Lower leg skin (tissue), 4 donors: ENCODE results near the gene SSH2. TPM values are rescaled to one million over a fixed set of nuclear protein-coding genes. Genes with fewer than 3 reads are reported as not detected.

Source experiments
- DNase-seq, 2 donors: peaks; one replicate each; pipeline ENCODE4 v3.0.0-alpha.2; 2019; ENCODE audit warnings: low spot score in 2 of 2
- H3K4me3 ChIP-seq: fragments of 200-600 bp; sonication (generic); 2 replicates; pipeline ENCODE4 v1.5.1; 2017; ENCODE audit warnings: mild to moderate bottlenecking, low read depth; ENCODE audit not compliant: poor library complexity, severe bottlenecking
- CTCF ChIP-seq, 3 donors: fragments of 450-650 bp; IDR thresholded peaks; one replicate each; pipeline ENCODE4 v1.5.1; 2016; ENCODE audit warnings: antibody characterized with exemption in 3 of 3, mild to moderate bottlenecking in 3 of 3, moderate library complexity in 2 of 3
- POLR2A ChIP-seq, 2 donors: fragments of 450-650 bp; IDR thresholded peaks; one replicate each; pipeline ENCODE4 v1.6.1; 2016 to 2017; ENCODE audit warnings: antibody characterized with exemption in 2 of 2, mild to moderate bottlenecking in 1 of 2, moderate library complexity in 1 of 2
- WGBS, 2 donors: methylation state at CpG; one replicate each; pipeline ENCODE4 v1.1.5; 2018; 5-methylcytosine and 5-hydroxymethylcytosine counted together
- intact Hi-C: fragments of 100-400 bp; cut with DNase I; formaldehyde crosslinking; loops from one replicate; pipeline ENCODE4 v1.15.0; 2023; ENCODE audit warnings: low total_unique reads
- total RNA-seq, 4 donors: library from RNA; depleted of rRNA; stranded (reverse); fragments of >200 nt; gene quantifications; one replicate each; pipeline ENCODE4 v1.1.0, GENCODE V29; 2016

SSH2 gene
- total RNA-seq, 4 donors from 2014 or later: 10.0 to 20.3 (median 15.3) TPM

- TF ChIP-seq CTCF (IDR thresholded peaks at IDR 0.05) (no peak), POLR2A (IDR thresholded peaks at IDR 0.05) (no peak)
- H3K4me3 ChIP-seq: no peak overlapping the region
- no peak for DNase-seq
- intact Hi-C loops: no loop called here
Measured at GRCh38 chr17:29717817-29718216, 212.2 kb downstream of the SSH2 start.

GRCh38 chr17:29716566-29716965, 213.5 kb downstream of the SSH2 start:
- WGBS, 2 donors: 91 to 95% methylated on average over 4 of the region's 4 CpGs

GRCh38 chr17:29715680-29716079, 214.3 kb downstream of the SSH2 start:
- intact Hi-C loops: no loop called here
- DNase-seq: no peak
- no peak for TF ChIP-seq CTCF (IDR thresholded peaks at IDR 0.05)
- TF ChIP-seq POLR2A (IDR thresholded peaks at IDR 0.05): no peak
- H3K4me3 ChIP-seq: no peak overlapping the region
- 92 to 94% methylated on average over 2 of the region's 2 CpGs for WGBS, 2 donors

More at GRCh38 chr17:29716566-29716965, 213.5 kb downstream of the SSH2 start:
- DNase-seq: no peak
- TF ChIP-seq POLR2A (IDR thresholded peaks at IDR 0.05): no peak
- no peak for TF ChIP-seq CTCF (IDR thresholded peaks at IDR 0.05)
- H3K4me3 ChIP-seq: no peak overlapping the region
- intact Hi-C loops: no loop called here

- TF ChIP-seq POLR2A (IDR thresholded peaks at IDR 0.05): no peak
- no peak for TF ChIP-seq CTCF (IDR thresholded peaks at IDR 0.05)
- DNase-seq: no peak
- WGBS, 2 donors: 64 to 70% methylated on average over 1 of the region's 1 CpG
- intact Hi-C loops: no loop called here
- no peak overlapping the region for H3K4me3 ChIP-seq
Measured at GRCh38 chr17:29714146-29714545, 215.9 kb downstream of the SSH2 start.

- no peak for TF ChIP-seq POLR2A (IDR thresholded peaks at IDR 0.05)
- TF ChIP-seq CTCF (IDR thresholded peaks at IDR 0.05): no peak
- no peak for DNase-seq
- H3K4me3 ChIP-seq: no peak overlapping the region
- intact Hi-C loops: no loop called here
Measured at GRCh38 chr17:29713626-29714025, 216.4 kb downstream of the SSH2 start.

GRCh38 chr17:29711588-29712385, 218.2 kb downstream of the SSH2 start:
- WGBS, 2 donors: 87 to 89% methylated on average over 11 of the region's 11 CpGs

More at GRCh38 chr17:29711588-29712385, 218.2 kb downstream of the SSH2 start:
- DNase-seq: no peak
- H3K4me3 ChIP-seq: no peak overlapping the region
- intact Hi-C loops: no loop called here
- no peak for TF ChIP-seq CTCF (IDR thresholded peaks at IDR 0.05)
- no peak for TF ChIP-seq POLR2A (IDR thresholded peaks at IDR 0.05)
